GM18951 (cell line): ENCODE results near the gene EXOC6B.

Experiments used
- POLR2A ChIP-seq: IDR thresholded peaks from 4 replicates; pipeline ENCODE4 v1.6.1; 2011; ENCODE audit warnings: mild to moderate bottlenecking; ENCODE audit not compliant: insufficient read length, insufficient read depth; ENCODE audit errors: extremely low read depth
- in situ Hi-C: fragments of 300-500 bp; cut with MboI; formaldehyde crosslinking; loops from one replicate; pipeline ENCODE4 v1.12.0; 2022; ENCODE audit warnings: low sequenced_read_pairs, mixed read lengths, inconsistent platforms; ENCODE audit not compliant: unreplicated experiment

The EXOC6B gene

GRCh38 chr2:72237549-72237948 is 588.3 kb downstream of the EXOC6B start:
- in situ Hi-C loops = no loop called here
- no peak for TF ChIP-seq POLR2A

- no peak for TF ChIP-seq POLR2A
- in situ Hi-C loops = no loop called here
These were observed 589.3 kb downstream of the EXOC6B start for GRCh38 chr2:72236445-72237067.

GRCh38 chr2:72235497-72236415 is 590.1 kb downstream of the EXOC6B start:
- in situ Hi-C loops = no loop called here
- TF ChIP-seq POLR2A = no peak

- in situ Hi-C loops = no loop called here
- no peak for TF ChIP-seq POLR2A
These were observed 592.6 kb downstream of the EXOC6B start for GRCh38 chr2:72233211-72233610.

GRCh38 chr2:72222829-72223564 is 602.8 kb downstream of the EXOC6B start:
- TF ChIP-seq POLR2A = no peak
- in situ Hi-C loops = no loop called here

GRCh38 chr2:72220170-72220569 is 605.7 kb downstream of the EXOC6B start:
- in situ Hi-C loops = no loop called here
- TF ChIP-seq POLR2A = no peak

GRCh38 chr2:72214429-72215143 is 611.2 kb downstream of the EXOC6B start:
- TF ChIP-seq POLR2A = no peak
- in situ Hi-C loops = no loop called here

- in situ Hi-C loops = no loop called here
- TF ChIP-seq POLR2A = no peak
These were observed 613.4 kb downstream of the EXOC6B start for GRCh38 chr2:72212486-72212855.

GRCh38 chr2:72211777-72212485 is 613.9 kb downstream of the EXOC6B start:
- TF ChIP-seq POLR2A = no peak
- in situ Hi-C loops = no loop called here

GRCh38 chr2:72211350-72211749 is 614.5 kb downstream of the EXOC6B start:
- in situ Hi-C loops = no loop called here

GRCh38 chr2:72210470-72210869 is 615.4 kb downstream of the EXOC6B start:
- no peak for TF ChIP-seq POLR2A

More at GRCh38 chr2:72211350-72211749, 614.5 kb downstream of the EXOC6B start:
- TF ChIP-seq POLR2A = no peak

GRCh38 chr2:72208225-72208624 is 617.6 kb downstream of the EXOC6B start:
- TF ChIP-seq POLR2A = no peak
- in situ Hi-C loops = no loop called here

More at GRCh38 chr2:72210470-72210869, 615.4 kb downstream of the EXOC6B start:
- in situ Hi-C loops = no loop called here

GRCh38 chr2:72207334-72207733 is 618.5 kb downstream of the EXOC6B start:
- in situ Hi-C loops = no loop called here
- TF ChIP-seq POLR2A = no peak

- in situ Hi-C loops = no loop called here
- no peak for TF ChIP-seq POLR2A
These were observed 620.3 kb downstream of the EXOC6B start for GRCh38 chr2:72205504-72205881.
